OCI-LY7 (cell line): ENCODE results near the gene ROS1.
"Not testable (repeated sequence)": the region's sequence is repeated elsewhere in the genome, so short reads cannot be mapped to it uniquely, and the experiment has no call there.

ENCODE experiments used
- CTCF ChIP-seq: fragments of 200-600 bp; sonication (generic); conservative IDR thresholded peaks from 2 replicates; pipeline ENCODE4 v1.5.1; 2014; ENCODE audit warnings: mild to moderate bottlenecking, antibody characterized with exemption, low read length, moderate library complexity, mixed read lengths
- EZH2phosphoT487 ChIP-seq: fragments of 200-600 bp; sonication (generic); IDR thresholded peaks from 2 replicates; pipeline ENCODE4 v1.6.1; 2018; ENCODE audit warnings: low read depth, borderline replicate concordance, mild to moderate bottlenecking, mixed run types, antibody characterized with exemption, low read length, moderate library complexity, mixed read lengths

- not testable (repeated sequence) for TF ChIP-seq EZH2phosphoT487, CTCF
Observed at GRCh38 chr6:117372289-117372688, 53.5 kb downstream of the ROS1 start.
